ENCODE data around the gene CALML4.
A peak's percentile ranks its signal among the peaks of the same experiment; 100 is the strongest.
"Not testable (repeated sequence)": the region's sequence is repeated elsewhere in the genome, so short reads cannot be mapped to it uniquely, and the experiment has no call there.

CALML4 gene

GRCh38 chr15:68220967-68221366, 15.8 kb upstream of the CALML4 start:
- TF ChIP-seq POLR2A (IDR thresholded peaks at IDR 0.05; ENCODE audit: low read depth, low read length): no peak
- no peak for FAIRE-seq
- DNase-seq (ENCODE audit: insufficient read length): no peak

GRCh38 chr15:68220489-68220888, 15.4 kb upstream of the CALML4 start:
- TF ChIP-seq POLR2A (IDR thresholded peaks at IDR 0.05; ENCODE audit: low read depth, low read length): no peak
- TF ChIP-seq POLR2AphosphoS5 (IDR thresholded peaks at IDR 0.05; ENCODE audit: low read depth, low read length): no peak
- DNase-seq (ENCODE audit: insufficient read length) (no peak), FAIRE-seq (no peak)

- FAIRE-seq (no peak), DNase-seq (ENCODE audit: insufficient read length) (no peak)
- no peak for TF ChIP-seq TAF1 (IDR thresholded peaks at IDR 0.05; ENCODE audit: borderline replicate concordance, low read depth, low read length)
- no peak for TF ChIP-seq POLR2A (IDR thresholded peaks at IDR 0.05; ENCODE audit: low read depth, low read length)
- TF ChIP-seq POLR2AphosphoS5 (IDR thresholded peaks at IDR 0.05; ENCODE audit: low read depth, low read length): no peak
Observed at GRCh38 chr15:68218847-68219798, 14.0 kb upstream of the CALML4 start.

- DNase-seq (ENCODE audit: insufficient read length): no peak
- TF ChIP-seq POLR2AphosphoS5 (IDR thresholded peaks at IDR 0.05; ENCODE audit: low read depth, low read length) (no peak), POLR2A (IDR thresholded peaks at IDR 0.05; ENCODE audit: low read depth, low read length) (no peak), TAF1 (IDR thresholded peaks at IDR 0.05; ENCODE audit: borderline replicate concordance, low read depth, low read length) (no peak)
- FAIRE-seq: peak; percentile 77
Observed at GRCh38 chr15:68218331-68218730, 13.2 kb upstream of the CALML4 start.

GRCh38 chr15:68217341-68217740, 12.2 kb upstream of the CALML4 start:
- no peak for DNase-seq (ENCODE audit: insufficient read length)
- no peak for TF ChIP-seq TAF1 (IDR thresholded peaks at IDR 0.05; ENCODE audit: borderline replicate concordance, low read depth, low read length)
- no peak for TF ChIP-seq POLR2AphosphoS5 (IDR thresholded peaks at IDR 0.05; ENCODE audit: low read depth, low read length)
- no peak for TF ChIP-seq POLR2A (IDR thresholded peaks at IDR 0.05; ENCODE audit: low read depth, low read length)
- FAIRE-seq: no peak

- TF ChIP-seq POLR2AphosphoS5 (IDR thresholded peaks at IDR 0.05; ENCODE audit: low read depth, low read length) (no peak), TAF1 (IDR thresholded peaks at IDR 0.05; ENCODE audit: borderline replicate concordance, low read depth, low read length) (no peak), POLR2A (IDR thresholded peaks at IDR 0.05; ENCODE audit: low read depth, low read length) (no peak)
- no peak for FAIRE-seq
- DNase-seq (ENCODE audit: insufficient read length): no peak
Observed at GRCh38 chr15:68214838-68215254, 9.7 kb upstream of the CALML4 start.

GRCh38 chr15:68213991-68214837, 9.1 kb upstream of the CALML4 start:
- no peak for FAIRE-seq
- no peak for DNase-seq (ENCODE audit: insufficient read length)
- TF ChIP-seq POLR2AphosphoS5 (IDR thresholded peaks at IDR 0.05; ENCODE audit: low read depth, low read length) (no peak), POLR2A (IDR thresholded peaks at IDR 0.05; ENCODE audit: low read depth, low read length) (peak; percentile 19; the same call in 1 of the 2 replicates), TAF1 (IDR thresholded peaks at IDR 0.05; ENCODE audit: borderline replicate concordance, low read depth, low read length) (no peak)

GRCh38 chr15:68213491-68213845, 8.3 kb upstream of the CALML4 start:
- DNase-seq (ENCODE audit: insufficient read length); FAIRE-seq: not testable (repeated sequence)

GRCh38 chr15:68211656-68212320, 6.7 kb upstream of the CALML4 start:
- TF ChIP-seq TAF1 (IDR thresholded peaks at IDR 0.05; ENCODE audit: borderline replicate concordance, low read depth, low read length): no peak
- no peak for TF ChIP-seq POLR2A (IDR thresholded peaks at IDR 0.05; ENCODE audit: low read depth, low read length)
- TF ChIP-seq POLR2AphosphoS5 (IDR thresholded peaks at IDR 0.05; ENCODE audit: low read depth, low read length): no peak
- DNase-seq (ENCODE audit: insufficient read length) (no peak), FAIRE-seq (no peak)

GRCh38 chr15:68210821-68211655, 5.9 kb upstream of the CALML4 start:
- DNase-seq (ENCODE audit: insufficient read length) (peak; percentile 72), FAIRE-seq (peak; percentile 84)

GRCh38 chr15:68210409-68210756, 5.3 kb upstream of the CALML4 start:
- DNase-seq (ENCODE audit: insufficient read length) (no peak), FAIRE-seq (peak; percentile 53)
- no peak for TF ChIP-seq TAF1 (IDR thresholded peaks at IDR 0.05; ENCODE audit: borderline replicate concordance, low read depth, low read length)
- no peak for TF ChIP-seq POLR2A (IDR thresholded peaks at IDR 0.05; ENCODE audit: low read depth, low read length)
- no peak for TF ChIP-seq POLR2AphosphoS5 (IDR thresholded peaks at IDR 0.05; ENCODE audit: low read depth, low read length)

More at GRCh38 chr15:68210821-68211655, 5.9 kb upstream of the CALML4 start:
- TF ChIP-seq POLR2A (IDR thresholded peaks at IDR 0.05; ENCODE audit: low read depth, low read length) (no peak), TAF1 (IDR thresholded peaks at IDR 0.05; ENCODE audit: borderline replicate concordance, low read depth, low read length) (no peak), POLR2AphosphoS5 (IDR thresholded peaks at IDR 0.05; ENCODE audit: low read depth, low read length) (no peak)

All from GM12892 (cell line).